Stomach (tissue), 9 donors: ENCODE data around the gene SETDB2. TPM values are rescaled to one million over a fixed set of nuclear protein-coding genes. Genes with fewer than 3 reads are reported as not detected.

Source experiments
- DNase-seq, 2 donors: peaks; one replicate each; pipeline versions ENCODE4 v3.0.0 to v3.0.0-alpha.2; 2013 to 2019
- H3K27ac ChIP-seq, 5 donors: fragments of 200-600 bp in 4 of 5; sonication (generic) in 4 of 5; one replicate each; pipeline ENCODE4 v1.5.1; 2013 to 2019; ENCODE audit warnings: mild to moderate bottlenecking in 1 of 5, moderate library complexity in 1 of 5
- H3K27me3 ChIP-seq, 3 donors: fragments of 200-600 bp; sonication (generic); one replicate each; pipeline ENCODE4 v1.5.1; 2017 to 2019; ENCODE audit warnings: mixed run types in 1 of 3
- H3K36me3 ChIP-seq, 4 donors: fragments of 200-600 bp; sonication (generic); 1 replicate in 3 of 4; 2 replicates in 1 of 4; pipeline ENCODE4 v1.5.1; 2016 to 2019
- H3K4me1 ChIP-seq, 4 donors: fragments of 200-600 bp; sonication (generic); one replicate each; pipeline ENCODE4 v1.5.1; 2016 to 2019
- H3K4me3 ChIP-seq, 4 donors: fragments of 200-600 bp; sonication (generic) in 3 of 4; one replicate each; pipeline ENCODE4 v1.5.1; 2016 to 2019; ENCODE audit warnings: mild to moderate bottlenecking in 1 of 4
- H3K9me3 ChIP-seq, 4 donors: fragments of 200-600 bp; sonication (generic); one replicate each; pipeline ENCODE4 v1.5.1; 2016 to 2019
- EP300 ChIP-seq: sonication (generic); formaldehyde crosslinking; IDR thresholded peaks from one replicate; pipeline ENCODE4 v1.6.1; 2017; ENCODE audit warnings: antibody characterized with exemption
- POLR2A ChIP-seq, 4 donors: fragments of 450-650 bp; IDR thresholded peaks; one replicate each; pipeline ENCODE4 v1.6.1; 2016; ENCODE audit warnings: antibody characterized with exemption in 4 of 4, control low read depth in 2 of 4, mild to moderate bottlenecking in 1 of 4, moderate library complexity in 1 of 4
- POLR2AphosphoS5 ChIP-seq, 3 donors: sonication (generic); formaldehyde crosslinking; IDR thresholded peaks; one replicate each; pipeline ENCODE4 v1.6.1; 2016; ENCODE audit warnings: antibody characterized with exemption in 3 of 3
- WGBS, 5 donors: extraction: QIAGEN DNeasy Blood & Tissue Kit in 3 of 5; methylation state at CpG; one replicate each; pipeline versions ENCODE4 v1.1.5 to v1.1.7; 2013 to 2018; 5-methylcytosine and 5-hydroxymethylcytosine counted together
- intact Hi-C: fragments of 100-400 bp; cut with DNase I; formaldehyde crosslinking; loops from one replicate; pipeline ENCODE4 v1.15.1; 2023; ENCODE audit warnings: low total_unique reads
- polyA plus RNA-seq, 3 donors: library from polyadenylated mRNA; stranded (reverse); fragments of 200-250 nt; gene quantifications; one replicate each; pipeline ENCODE4 v1.2.3, GENCODE V29; 2013
- total RNA-seq, 5 donors: library from RNA; depleted of rRNA; stranded (reverse); fragments of >200 nt; gene quantifications; one replicate each; pipeline versions ENCODE4 v1.1.0 to v1.2.3, GENCODE V29; 2014 to 2016
- TF ChIP-seq, protein P1 (sequence below), 7 experiments: fragments of 450-650 bp in 4 of 7; fragments of 200-600 bp in 3 of 7; sonication (generic) in 3 of 7; IDR thresholded peaks; one replicate each; pipeline ENCODE4 v1.5.1; 2016 to 2019; ENCODE audit warnings: antibody characterized with exemption in 7 of 7, control low read depth in 2 of 7, mild to moderate bottlenecking in 1 of 7
- donor health status: healthy with polysubstance abuse.
- donor health status: Bipolar disorder and iron deficiency.
- donor health status: healthy.

The SETDB2 gene
- total and polyA plus RNA-seq, 8 donors = 3.4 to 28.6 (median 7.3) TPM

- DNase-seq = peak in 1 of 2 donors; percentile 27
Observed at GRCh38 chr13:49539313-49539712, 95.2 kb downstream of the SETDB2 start.

GRCh38 chr13:49539746-49540145 is 95.7 kb downstream of the SETDB2 start:
- H3K9me3 ChIP-seq = no peaks in the 10 kb centered on the region
- no peak overlapping the region for H3K27ac ChIP-seq
- intact Hi-C loops = no loop called here
- DNase-seq = no peak
- H3K36me3 ChIP-seq = peaks cover 19 to 69% (median 49%) of the 10 kb centered on the region in 4 donors
- H3K27me3 ChIP-seq = no peaks in the 10 kb centered on the region
- 74 to 92% (median 90%) methylated on average over 3 of the region's 3 CpGs for WGBS, 5 donors
- no peak for TF ChIP-seq POLR2A (IDR thresholded peaks at IDR 0.05)
- TF ChIP-seq POLR2AphosphoS5 (IDR thresholded peaks at IDR 0.05) = no peak
- no peak overlapping the region for H3K4me3 ChIP-seq
- no peaks in the 10 kb centered on the region for H3K4me1 ChIP-seq

More at GRCh38 chr13:49539313-49539712, 95.2 kb downstream of the SETDB2 start:
- intact Hi-C loops = no loop called here
- H3K4me1 ChIP-seq = no peaks in the 10 kb centered on the region
- no peak overlapping the region for H3K4me3 ChIP-seq
- WGBS, 5 donors = 79 to 87% (median 81%) methylated on average over 5 of the region's 5 CpGs
- H3K36me3 ChIP-seq = peaks cover 19 to 68% (median 46%) of the 10 kb centered on the region in 4 donors
- no peak overlapping the region for H3K27ac ChIP-seq
- no peaks in the 10 kb centered on the region for H3K9me3 ChIP-seq
- no peaks in the 10 kb centered on the region for H3K27me3 ChIP-seq
- TF ChIP-seq, protein P1, sequence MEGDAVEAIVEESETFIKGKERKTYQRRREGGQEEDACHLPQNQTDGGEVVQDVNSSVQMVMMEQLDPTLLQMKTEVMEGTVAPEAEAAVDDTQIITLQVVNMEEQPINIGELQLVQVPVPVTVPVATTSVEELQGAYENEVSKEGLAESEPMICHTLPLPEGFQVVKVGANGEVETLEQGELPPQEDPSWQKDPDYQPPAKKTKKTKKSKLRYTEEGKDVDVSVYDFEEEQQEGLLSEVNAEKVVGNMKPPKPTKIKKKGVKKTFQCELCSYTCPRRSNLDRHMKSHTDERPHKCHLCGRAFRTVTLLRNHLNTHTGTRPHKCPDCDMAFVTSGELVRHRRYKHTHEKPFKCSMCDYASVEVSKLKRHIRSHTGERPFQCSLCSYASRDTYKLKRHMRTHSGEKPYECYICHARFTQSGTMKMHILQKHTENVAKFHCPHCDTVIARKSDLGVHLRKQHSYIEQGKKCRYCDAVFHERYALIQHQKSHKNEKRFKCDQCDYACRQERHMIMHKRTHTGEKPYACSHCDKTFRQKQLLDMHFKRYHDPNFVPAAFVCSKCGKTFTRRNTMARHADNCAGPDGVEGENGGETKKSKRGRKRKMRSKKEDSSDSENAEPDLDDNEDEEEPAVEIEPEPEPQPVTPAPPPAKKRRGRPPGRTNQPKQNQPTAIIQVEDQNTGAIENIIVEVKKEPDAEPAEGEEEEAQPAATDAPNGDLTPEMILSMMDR (IDR thresholded peaks at IDR 0.05) = no peak
- TF ChIP-seq POLR2A (IDR thresholded peaks at IDR 0.05) (no peak), EP300 (no peak), POLR2AphosphoS5 (IDR thresholded peaks at IDR 0.05) (no peak)

- Histone ChIP-seq H3K36me3 (peaks cover 19 to 77% (median 56%) of the 10 kb centered on the region in 4 donors), H3K27me3 (no peaks in the 10 kb centered on the region), H3K4me1 (no peaks in the 10 kb centered on the region), H3K4me3 (no peak overlapping the region), H3K27ac (peak overlapping the region in 1 of 5 donors; percentile 44), H3K9me3 (no peaks in the 10 kb centered on the region)
- 59 to 82% (median 65%) methylated on average over 7 of the region's 7 CpGs for WGBS, 5 donors
- peak in 1 of 2 donors; percentile 24 for DNase-seq
- intact Hi-C loops = no loop called here
- TF ChIP-seq, protein P1 (IDR thresholded peaks at IDR 0.05) = no peak
- no peak for TF ChIP-seq POLR2A (IDR thresholded peaks at IDR 0.05)
- no peak for TF ChIP-seq POLR2AphosphoS5 (IDR thresholded peaks at IDR 0.05)
Observed at GRCh38 chr13:49540552-49540951, 96.5 kb downstream of the SETDB2 start.

DNA sequence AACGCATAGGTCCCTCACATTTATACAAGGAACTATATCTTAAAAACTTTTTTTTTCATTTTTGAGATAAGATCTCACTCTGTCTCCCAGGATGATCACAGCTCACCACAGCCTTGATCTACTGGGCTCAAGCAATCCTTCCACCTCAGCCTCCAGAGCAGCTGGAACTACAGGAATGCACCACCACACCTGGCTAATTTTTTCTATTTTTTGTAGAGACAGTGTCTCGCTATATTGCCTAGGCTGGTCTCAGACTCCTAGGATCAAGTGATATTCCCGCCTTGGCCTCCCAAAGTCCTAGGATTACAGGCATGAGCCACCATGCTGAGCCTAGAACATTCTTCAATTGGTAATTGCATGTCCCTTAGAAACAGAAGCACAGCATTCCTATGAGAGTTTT is 99.6 kb downstream of the SETDB2 start:
- H3K4me3 ChIP-seq = no peak overlapping the region
- peaks cover 30 to 97% (median 78%) of the 10 kb centered on the region in 4 donors for H3K36me3 ChIP-seq
- no peak for TF ChIP-seq POLR2AphosphoS5 (IDR thresholded peaks at IDR 0.05)
- no peak for TF ChIP-seq EP300
- TF ChIP-seq POLR2A (IDR thresholded peaks at IDR 0.05) = no peak
- TF ChIP-seq, protein P1 (IDR thresholded peaks at IDR 0.05) = no peak
- WGBS, 5 donors = 92 to 97% (median 95%) methylated on average over 3 of the region's 3 CpGs
- no peaks in the 10 kb centered on the region for H3K27me3 ChIP-seq
- no peaks in the 10 kb centered on the region for H3K9me3 ChIP-seq
- intact Hi-C loops = no loop called here
- H3K4me1 ChIP-seq = no peaks in the 10 kb centered on the region
- H3K27ac ChIP-seq = no peak overlapping the region
- no peak for DNase-seq

Other genes starting within 250 kb of the SETDB2 start
- gene MLNR, start 223.9 kb upstream of the SETDB2 start, total RNA-seq = 1 to 10 TPM in 2 of 5 donors, not detected in 3; 1.8 to 2.4 TPM
- under 1 TPM in 1 of 3 donors, not detected in 2; 0.08 TPM for gene MLNR, start 223.9 kb upstream of the SETDB2 start, polyA plus RNA-seq
- gene CDADC1, start 196.3 kb upstream of the SETDB2 start, total RNA-seq = 10 to 100 TPM; 11.0 to 37.5 (median 18.4) TPM
- 1 to 10 TPM; 4.5 to 5.2 (median 4.7) TPM for gene CDADC1, start 196.3 kb upstream of the SETDB2 start, polyA plus RNA-seq
- 10 to 100 TPM; 29.3 to 61.6 (median 45.5) TPM for gene CAB39L, start 210 bp upstream of the SETDB2 start, total RNA-seq
- 10 to 100 TPM; 11.4 to 20.2 (median 12.0) TPM for gene CAB39L, start 210 bp upstream of the SETDB2 start, polyA plus RNA-seq
- gene PHF11, start 51.7 kb downstream of the SETDB2 start, total RNA-seq = 100 to 1,000 TPM in 1 of 5 donors, 10 to 100 TPM in 4; 18.2 to 140 (median 50.0) TPM
- gene PHF11, start 51.7 kb downstream of the SETDB2 start, polyA plus RNA-seq = 10 to 100 TPM; 28.6 to 68.5 (median 54.2) TPM
- gene RCBTB1, start 141.3 kb downstream of the SETDB2 start, total RNA-seq = 10 to 100 TPM in 3 of 5 donors, 1 to 10 TPM in 2; 1.2 to 48.2 (median 13.0) TPM
- gene RCBTB1, start 141.3 kb downstream of the SETDB2 start, polyA plus RNA-seq = 1 to 10 TPM; 7.5 to 9.6 (median 9.2) TPM
- under 1 TPM in 3 of 5 donors, not detected in 2; under 0.01 to 0.37 (median 0.29) TPM for gene ARL11, start 184.2 kb downstream of the SETDB2 start, total RNA-seq
- 1 to 10 TPM in 1 of 3 donors, under 1 TPM in 2; 0.73 to 1.2 (median 0.92) TPM for gene ARL11, start 184.2 kb downstream of the SETDB2 start, polyA plus RNA-seq
- gene EBPL, start 247.2 kb downstream of the SETDB2 start, total RNA-seq = 100 to 1,000 TPM in 2 of 5 donors, 10 to 100 TPM in 3; 36.5 to 307 (median 79.3) TPM
- 10 to 100 TPM; 38.5 to 92.0 (median 49.8) TPM for gene EBPL, start 247.2 kb downstream of the SETDB2 start, polyA plus RNA-seq